ENCODE measurements around the gene USP2.

USP2 gene

DNA sequence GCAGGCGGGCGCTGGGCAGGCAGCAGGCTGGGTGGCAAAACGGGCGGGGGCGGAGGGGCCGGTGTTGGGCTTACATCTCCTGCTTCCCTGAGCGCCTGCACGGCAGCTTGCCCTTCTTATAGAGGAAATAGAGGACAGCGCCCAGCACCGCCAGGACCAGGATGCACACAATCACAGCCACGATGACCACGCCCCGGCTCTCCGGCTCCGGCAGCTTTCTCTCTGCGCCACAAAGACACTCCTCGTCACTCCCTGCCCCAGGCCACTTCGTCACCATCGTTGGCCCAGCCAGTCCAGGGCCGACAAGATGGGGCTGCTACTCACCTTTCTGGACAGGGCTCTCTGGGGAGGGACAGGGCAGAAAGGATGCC, 70.8 kb downstream of the USP2 start:
- H3K4me3 ChIP-seq (ENCODE audit: low read depth, low read length): no peak overlapping the region

DNA sequence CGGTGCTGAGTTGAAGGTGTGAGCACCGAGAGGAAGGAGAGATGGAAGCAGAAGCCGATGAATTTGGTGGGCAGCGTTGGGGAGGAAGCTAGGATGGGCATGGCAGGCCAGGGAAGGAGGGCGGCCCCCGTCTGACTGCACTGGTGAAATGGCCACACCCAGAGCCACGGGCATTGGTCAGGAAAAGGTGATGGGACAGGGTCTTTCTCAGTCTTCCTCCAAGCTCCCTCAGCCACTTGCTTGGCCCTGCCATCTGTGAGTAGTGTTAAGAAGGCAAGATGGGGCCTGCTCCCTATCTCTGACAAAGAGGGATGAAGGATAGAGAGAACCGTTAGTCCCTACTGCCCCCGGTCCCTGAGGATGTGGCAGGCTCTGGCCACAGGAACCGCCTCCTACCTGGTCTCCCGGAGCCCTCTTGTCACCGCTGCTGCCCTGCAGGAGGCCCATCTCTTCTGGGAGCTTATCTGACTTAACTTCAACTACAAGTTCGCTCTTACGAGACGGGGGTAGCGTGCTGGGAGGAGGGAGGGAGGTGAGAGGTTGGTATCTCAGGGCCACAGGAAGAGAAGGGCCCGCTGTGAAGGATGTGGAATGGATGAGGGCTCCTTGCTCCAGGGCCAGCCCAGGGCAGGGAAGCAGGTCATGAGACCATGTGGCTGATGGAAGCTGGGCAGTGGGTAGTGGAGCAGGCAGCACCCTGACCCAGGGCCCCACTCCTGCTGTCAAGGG, 71.4 kb downstream of the USP2 start:
- H3K4me3 ChIP-seq (ENCODE audit: low read depth, low read length): no peak overlapping the region

DNA sequence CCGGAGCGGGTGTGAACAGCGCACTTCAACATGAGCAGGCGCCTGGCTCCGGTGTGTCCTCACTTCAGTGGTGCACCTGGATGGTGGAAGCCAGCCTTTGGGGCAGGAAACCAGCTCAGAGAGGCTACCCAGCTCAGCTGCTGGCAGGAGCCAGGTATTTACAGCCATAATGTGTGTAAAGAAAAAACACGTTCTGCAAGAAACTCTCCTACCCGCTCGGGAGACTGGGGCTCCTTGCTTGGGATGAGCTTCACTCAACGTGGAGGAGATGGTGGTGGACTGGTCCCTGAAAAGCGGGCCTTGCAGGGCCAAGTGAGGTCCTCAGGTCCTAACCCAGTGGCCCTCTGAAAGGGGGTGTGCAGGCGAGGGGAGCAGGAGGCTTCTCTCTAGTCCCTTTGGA, 72.1 kb downstream of the USP2 start:
- H3K4me3 ChIP-seq (ENCODE audit: low read depth, low read length): no peak overlapping the region

DNA sequence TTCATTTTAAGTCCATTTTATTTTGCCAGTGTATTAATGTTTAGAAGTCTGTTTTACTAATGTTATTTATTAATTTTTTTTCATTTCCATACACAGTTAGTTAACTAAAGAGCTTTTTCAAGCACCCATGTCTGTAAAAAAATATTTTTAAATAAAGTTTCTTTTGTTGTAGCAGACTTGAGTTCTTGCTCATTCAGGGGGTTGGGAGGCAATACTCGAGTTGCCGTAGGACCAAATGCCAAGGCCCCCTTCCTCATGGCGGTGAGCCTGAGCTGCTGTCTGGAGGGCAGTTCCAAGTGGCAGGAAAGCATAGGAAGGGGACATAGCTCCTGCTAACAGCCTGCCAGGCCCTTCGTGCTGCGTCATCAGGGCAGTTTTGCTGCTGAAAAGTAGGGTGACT, 73.5 kb downstream of the USP2 start:
- H3K4me3 ChIP-seq (ENCODE audit: low read depth, low read length): no peak overlapping the region

DNA sequence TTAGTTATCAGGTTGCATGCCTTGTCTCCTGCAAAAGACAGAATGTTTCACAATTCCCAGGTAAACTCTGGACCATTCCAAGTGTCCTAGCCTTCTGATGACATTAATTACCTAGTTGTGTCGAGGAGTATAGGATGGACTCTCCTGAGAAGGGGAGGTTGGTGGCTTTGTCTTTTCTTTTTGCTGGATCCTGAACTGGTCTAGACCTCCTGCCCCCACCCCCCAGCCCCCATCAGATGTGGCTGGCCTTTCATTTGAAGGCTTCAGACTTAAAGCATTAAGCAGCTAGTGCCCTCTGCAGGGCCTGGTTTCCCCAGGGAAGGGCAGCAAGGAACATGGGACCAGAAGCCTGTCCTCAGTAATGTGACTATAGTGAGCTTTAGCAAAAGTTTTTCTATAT, 74.3 kb downstream of the USP2 start:
- no peak overlapping the region for H3K4me3 ChIP-seq (ENCODE audit: low read depth, low read length)

DNA sequence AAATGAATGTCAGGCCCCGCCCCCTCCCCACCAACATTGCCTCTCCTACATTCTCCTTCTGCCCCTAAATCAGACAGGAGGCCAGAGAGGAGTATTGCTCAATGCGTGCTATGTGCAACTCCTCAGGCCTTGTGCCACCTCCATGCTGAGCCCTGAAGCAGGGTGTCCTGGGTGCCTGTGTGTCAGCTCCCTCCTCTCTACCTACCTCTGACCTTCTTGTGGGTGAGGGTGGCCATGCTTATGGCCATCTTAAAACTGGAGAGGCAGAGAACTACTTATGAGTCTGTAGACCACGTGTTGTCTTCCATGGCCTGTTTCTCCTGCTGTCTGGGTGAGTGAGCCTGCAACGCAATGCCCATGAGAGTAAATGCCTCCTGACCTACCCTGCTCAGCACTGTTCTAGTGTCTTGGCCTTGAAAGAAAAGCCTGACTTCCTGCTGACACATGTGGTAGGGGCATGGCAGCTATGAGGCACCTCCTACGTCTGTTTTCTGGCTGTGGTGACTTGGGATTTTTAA, 75.1 kb downstream of the USP2 start:
- no peak overlapping the region for H3K4me3 ChIP-seq (ENCODE audit: low read depth, low read length)

DNA sequence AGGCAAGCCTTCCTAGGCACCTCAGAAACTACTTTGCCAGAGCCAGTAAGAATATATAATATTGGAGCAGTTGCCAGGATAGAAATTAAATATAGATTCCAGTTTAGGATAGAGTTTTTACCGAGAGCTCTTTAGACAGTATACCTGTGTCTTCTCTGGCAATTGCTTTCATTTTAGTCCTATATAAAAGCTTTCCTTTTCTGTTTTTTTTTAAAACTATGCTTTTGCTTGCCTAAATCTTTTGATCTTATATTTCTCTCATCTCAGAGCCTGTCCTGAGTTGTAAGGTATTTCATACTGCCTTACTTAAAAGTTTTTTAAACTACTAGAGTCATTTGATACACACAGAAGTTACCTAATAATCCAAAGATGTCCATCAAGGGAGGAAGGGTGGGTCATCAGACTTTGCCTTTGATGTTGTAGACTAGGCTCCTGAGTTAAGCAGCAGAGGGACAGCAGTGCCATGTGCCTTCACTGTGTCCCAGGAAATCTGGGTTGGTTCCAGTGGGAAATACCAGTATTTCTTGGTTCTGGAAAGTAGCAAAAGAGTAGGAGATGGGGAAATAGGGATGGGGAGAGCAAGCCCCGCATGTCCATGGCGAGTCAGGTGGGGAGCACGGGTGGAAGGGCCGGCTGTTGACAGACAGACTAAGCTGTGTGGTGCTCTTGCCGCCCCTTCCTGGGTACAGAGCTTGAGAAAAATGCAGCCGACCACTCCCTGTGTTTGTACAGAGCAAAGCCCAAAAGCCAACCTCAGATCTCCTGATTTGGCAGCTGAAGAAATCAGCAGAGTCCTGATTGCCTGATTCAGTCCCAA, 75.7 kb downstream of the USP2 start:
- H3K4me3 ChIP-seq (ENCODE audit: low read depth, low read length): no peak overlapping the region
